Measurements from ENCODE around the gene TSC22D1.

GRCh38 chr13:44397766-44398223, 178.3 kb downstream of the TSC22D1 start:
- TF ChIP-seq ELF4 (IDR thresholded peaks at IDR 0.05) (no peak), SP1 (IDR thresholded peaks at IDR 0.05) (no peak), SUZ12 (IDR thresholded peaks at IDR 0.05) (no peak)

Measured in HEK293T (cell line).